Right lobe of liver (tissue), 4 donors: ENCODE data around the gene SH3PXD2A.

ENCODE experiments used
- CTCF ChIP-seq, 4 donors: fragments of 200-600 bp in 3 of 4; fragments of 450-650 bp in 1 of 4; IDR thresholded peaks; one replicate each; pipeline versions ENCODE4 v1.5.1 to v1.8.0; 2016 to 2022; ENCODE audit warnings: antibody characterized with exemption in 4 of 4, mild to moderate bottlenecking in 2 of 4
- POLR2A ChIP-seq: fragments of 450-650 bp; IDR thresholded peaks from one replicate; pipeline ENCODE4 v1.6.1; 2017; ENCODE audit warnings: antibody characterized with exemption, mild to moderate bottlenecking
- donor health status: DM: no; HTN: no; CAD: no.
- donor health status: DM: no; HTN: no; CAD: no.
- donor health status: DM: no; HTN: yes; CAD: no.

GRCh38 chr10:103822800-103823199 is 32.6 kb downstream of the SH3PXD2A start:
- no peak for TF ChIP-seq CTCF (IDR thresholded peaks at IDR 0.05)
- no peak for TF ChIP-seq POLR2A
